HG03025 (cell line): Measurements from ENCODE around the gene MIA2.
A peak's percentile ranks its signal among the peaks of the same experiment; 100 is the strongest.
"Not testable (repeated sequence)": the region's sequence is repeated elsewhere in the genome, so short reads cannot be mapped to it uniquely, and the experiment has no call there.

ENCODE experiments used
- ATAC-seq: cut with Tn5 transposase; IDR thresholded peaks from one replicate; pipeline ENCODE4 v1.9.1; 2021; ENCODE audit warnings: mild to moderate bottlenecking, moderate library complexity; ENCODE audit not compliant: unreplicated experiment, low FRiP score

Gene MIA2

DNA sequence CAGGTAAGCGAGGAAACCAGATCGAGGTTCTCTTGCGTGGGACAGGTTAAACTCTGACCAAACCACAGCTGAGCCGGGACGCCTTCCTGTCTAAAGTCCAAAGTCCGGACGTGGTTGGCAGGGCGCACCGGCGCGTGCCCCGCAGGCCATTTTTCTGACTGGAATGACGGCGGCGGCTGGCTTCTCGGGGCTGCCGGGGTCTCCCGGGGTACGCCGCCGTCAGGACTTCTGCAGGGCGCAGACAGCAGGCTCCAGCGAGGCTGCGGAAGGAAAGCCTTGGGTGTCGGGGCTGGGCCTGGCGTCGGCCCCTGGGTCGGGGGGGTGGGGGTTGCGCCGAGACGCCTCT lies 32.8 kb downstream of the MIA2 start:
- ATAC-seq: peak; percentile 45

DNA sequence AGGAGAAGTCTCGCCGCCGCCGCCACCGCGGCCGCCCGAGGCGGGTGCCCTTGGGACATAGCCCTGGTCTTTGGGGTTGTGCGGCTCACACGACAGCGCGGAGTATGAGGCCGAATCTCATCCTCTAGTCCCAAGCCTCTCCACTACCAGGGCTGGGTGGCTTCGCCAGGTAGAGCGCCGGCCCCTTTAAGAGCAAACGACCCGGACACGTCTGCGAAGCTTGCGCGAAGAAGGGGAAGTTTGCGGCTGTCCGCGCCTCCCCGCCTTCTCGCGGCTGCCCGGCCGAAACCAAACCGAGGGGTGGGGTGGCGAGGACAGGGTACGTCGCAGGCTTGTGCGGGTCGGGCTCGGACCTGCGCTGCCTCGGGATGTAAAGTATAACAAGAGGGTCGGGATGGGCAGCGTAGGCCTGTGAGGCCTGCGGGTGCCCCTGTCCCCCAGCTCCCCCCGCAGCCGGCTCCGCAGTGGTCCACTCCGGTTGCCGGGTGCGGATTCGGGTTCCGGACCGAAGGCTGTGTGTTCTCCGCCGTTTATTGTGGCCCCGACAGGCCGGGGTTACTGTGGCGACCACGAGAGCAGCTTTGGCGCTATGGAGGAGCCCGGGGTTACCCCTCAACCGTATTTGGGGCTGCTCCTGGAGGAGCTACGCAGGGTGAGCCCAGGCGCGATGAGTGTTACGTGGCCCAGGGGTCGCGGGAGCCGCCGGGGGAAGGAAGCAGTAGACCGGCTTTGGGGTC lies 33.3 kb downstream of the MIA2 start:
- ATAC-seq: peak; percentile 90

DNA sequence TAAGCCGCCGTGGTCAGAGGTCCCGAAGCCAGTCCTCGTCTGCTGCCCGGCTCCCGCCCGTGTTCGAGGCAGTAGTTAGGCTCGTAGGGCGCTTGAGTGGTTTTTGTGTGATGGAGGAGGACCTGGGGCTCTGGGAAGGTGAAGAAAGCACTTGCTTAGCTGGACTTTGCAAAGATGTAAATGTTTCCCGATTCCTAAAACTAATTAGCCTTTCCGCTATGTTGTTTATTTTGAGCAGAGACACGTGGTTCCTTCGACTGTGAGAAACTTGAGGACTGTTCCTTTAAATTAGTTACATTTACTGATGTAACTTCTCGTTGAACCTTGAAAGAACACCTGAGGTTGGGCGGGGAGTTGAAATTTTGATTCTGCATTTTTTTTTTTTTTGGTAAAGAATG lies 33.9 kb downstream of the MIA2 start:
- ATAC-seq: peak; percentile 6

- no peak for ATAC-seq
Observed at GRCh38 chr14:39268393-39268792, 34.7 kb downstream of the MIA2 start.

GRCh38 chr14:39272918-39273317 lies 39.2 kb downstream of the MIA2 start:
- no peak for ATAC-seq

- no peak for ATAC-seq
Observed at GRCh38 chr14:39275395-39275794, 41.7 kb downstream of the MIA2 start.

GRCh38 chr14:39276005-39276404 lies 42.3 kb downstream of the MIA2 start:
- ATAC-seq: no peak

- ATAC-seq: no peak
Observed at GRCh38 chr14:39276579-39277114, 42.9 kb downstream of the MIA2 start.

DNA sequence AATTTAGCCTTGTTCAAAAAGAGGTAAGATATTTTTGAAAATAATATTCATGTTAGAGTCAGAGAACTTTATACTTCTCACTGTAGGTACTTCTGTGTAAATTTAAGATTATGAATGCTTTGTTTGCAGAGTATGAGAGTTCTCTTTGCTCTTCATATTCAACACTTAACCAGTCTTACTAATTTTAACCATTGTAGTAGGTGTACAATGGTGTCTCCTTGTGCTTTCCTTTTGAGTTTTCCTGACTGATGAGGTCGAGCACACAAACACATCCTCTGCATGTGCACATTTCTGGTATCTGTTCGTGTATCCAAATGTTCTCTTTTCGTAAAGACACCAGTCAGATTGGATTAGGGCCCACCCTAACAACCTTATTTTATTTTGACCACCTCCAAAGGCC lies 45.8 kb downstream of the MIA2 start:
- no peak for ATAC-seq

GRCh38 chr14:39280678-39281077 lies 47.0 kb downstream of the MIA2 start:
- not testable (repeated sequence) for ATAC-seq

DNA sequence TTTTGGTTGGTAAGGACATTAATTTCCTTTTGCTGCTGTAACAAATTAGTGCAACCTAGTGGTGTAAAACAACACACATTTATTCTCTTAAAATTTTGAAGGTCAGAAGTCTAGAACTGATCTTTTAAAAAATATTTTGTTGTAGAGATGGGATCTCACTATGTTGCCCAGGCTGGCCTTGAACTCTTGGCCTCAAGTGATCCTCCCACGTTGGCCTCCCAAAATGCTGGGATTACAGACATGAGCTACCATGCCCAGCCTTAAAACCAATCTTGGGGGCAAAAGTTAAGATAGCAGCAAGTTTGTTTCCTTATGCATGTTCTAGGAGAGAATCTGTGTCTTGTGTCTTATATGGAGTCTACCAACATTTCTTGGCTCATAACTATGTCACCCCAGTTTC lies 55.8 kb downstream of the MIA2 start:
- ATAC-seq: no peak

DNA sequence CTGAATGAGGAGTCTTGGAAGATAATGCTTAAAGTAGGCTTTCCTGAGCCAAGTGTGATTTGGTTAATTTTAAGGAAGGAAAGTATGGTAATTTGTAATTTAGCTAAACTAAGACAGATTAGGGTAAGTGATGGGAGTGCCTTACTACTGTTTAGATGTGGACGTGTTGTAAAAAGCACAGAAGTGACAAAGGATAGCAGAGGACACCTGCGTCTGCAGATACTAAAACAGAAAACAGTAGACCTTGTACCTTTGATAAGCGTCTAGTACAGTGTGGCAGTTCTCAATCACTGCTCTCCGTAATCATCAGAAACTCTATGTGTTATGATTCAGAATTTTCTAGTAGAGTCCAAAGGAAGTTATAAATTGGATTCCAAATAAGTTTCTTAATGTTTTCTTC lies 58.0 kb downstream of the MIA2 start:
- no peak for ATAC-seq

GRCh38 chr14:39293629-39294028 lies 59.9 kb downstream of the MIA2 start:
- ATAC-seq: no peak

DNA sequence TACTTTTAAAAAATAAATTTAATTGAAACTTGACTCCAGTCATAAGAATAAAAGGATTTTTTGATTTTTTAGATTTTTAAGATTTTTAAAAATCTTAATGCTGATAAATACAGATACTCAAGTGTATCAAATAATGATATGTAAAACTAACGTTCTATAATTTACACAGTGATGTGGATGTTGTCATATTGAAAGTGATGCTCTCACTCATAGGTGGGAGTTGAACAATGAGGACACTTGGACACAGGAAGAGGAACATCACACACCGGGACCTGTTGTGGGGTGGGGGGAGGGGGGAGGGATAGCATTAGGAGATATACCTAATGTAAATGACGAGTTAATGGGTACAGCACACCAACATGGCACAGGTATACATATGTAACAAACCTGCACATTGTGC lies 66.7 kb downstream of the MIA2 start:
- not testable (repeated sequence) for ATAC-seq

DNA sequence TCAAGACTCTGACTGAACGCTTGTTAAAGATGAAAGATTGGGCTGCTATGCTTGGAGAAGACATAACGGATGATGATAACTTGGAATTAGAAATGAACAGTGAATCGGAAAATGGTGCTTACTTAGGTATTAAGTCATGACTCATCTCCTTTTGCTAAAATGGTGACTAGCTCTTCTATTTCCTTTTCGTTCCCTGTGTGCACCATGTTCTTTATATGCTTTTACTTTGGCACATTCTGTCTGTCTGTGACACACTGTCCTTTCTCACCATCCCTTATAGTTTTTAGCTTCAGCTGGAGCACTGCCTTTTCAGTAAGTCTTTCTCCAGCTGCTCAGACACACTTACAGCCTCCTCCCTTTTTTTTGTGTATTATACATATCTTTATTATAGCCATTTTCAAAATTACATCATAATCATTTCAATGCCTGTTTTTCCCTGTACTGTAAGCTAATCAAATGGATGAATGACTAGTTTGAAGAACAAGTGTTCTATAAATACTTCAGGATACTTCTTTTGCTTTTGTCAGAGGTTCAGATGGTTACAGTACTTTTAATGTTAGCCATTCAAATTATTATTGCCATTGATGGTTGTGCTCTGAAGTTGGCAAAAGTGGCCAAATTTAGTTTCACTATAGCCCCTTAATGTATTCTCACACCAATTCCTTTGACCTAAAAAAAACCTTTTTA lies 68.6 kb downstream of the MIA2 start:
- no peak for ATAC-seq

DNA sequence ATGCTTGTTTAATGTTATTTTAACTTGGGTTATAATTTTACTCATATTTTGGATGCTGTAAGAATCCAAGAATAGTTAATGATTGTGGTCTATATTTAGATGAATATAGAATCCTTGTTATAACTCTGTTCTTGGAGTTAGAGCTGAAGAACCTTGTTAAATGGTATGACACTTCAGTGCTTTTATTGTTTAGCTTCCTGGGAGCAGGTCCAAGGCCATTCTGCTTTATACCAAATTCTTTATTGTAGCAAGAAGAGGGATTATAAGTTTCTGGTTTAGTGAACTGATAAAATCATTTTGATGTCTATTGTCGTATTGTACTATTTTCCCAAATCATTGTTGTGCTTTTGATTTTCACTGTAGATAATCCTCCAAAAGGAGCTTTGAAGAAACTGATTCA lies 69.4 kb downstream of the MIA2 start:
- no peak for ATAC-seq

DNA sequence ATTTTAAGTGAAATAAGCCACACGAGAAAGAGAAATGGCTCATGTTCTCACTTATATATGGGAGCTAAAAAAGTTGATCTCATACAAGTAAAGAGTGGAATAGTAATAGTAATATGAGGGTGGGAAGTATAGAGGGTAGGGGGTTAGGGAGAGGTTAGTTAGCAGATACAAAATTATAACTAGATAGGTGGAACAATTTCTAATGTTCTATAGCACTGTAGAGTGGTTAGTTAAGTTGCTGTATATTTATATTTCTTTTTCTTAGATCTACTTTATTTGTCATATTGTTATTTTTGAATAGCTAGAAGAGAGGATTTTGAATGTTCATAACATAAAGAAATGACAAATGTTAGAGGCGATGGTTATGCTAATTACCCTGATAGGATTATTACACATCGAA lies 74.1 kb downstream of the MIA2 start:
- no peak for ATAC-seq

DNA sequence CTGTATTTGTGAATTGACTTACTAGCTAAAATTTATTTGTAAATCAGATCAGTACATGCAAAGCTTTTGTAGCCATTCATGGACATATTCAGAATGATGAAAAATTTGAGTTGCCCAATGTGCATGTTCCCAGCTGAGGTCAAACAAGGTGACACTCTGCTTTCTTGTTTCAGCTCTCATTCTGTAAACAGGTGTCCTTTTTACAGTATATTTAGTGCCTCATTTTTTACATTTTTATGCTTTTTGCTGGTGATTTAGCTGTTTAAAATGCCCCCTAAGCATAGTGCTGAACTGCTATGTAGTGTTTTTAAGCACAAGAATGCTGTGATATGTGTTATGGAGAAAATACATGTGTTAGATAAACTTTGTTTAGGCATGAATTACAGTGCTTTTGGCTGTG lies 76.3 kb downstream of the MIA2 start:
- no peak for ATAC-seq

GRCh38 chr14:39315859-39316444 lies 82.2 kb downstream of the MIA2 start:
- no peak for ATAC-seq

DNA sequence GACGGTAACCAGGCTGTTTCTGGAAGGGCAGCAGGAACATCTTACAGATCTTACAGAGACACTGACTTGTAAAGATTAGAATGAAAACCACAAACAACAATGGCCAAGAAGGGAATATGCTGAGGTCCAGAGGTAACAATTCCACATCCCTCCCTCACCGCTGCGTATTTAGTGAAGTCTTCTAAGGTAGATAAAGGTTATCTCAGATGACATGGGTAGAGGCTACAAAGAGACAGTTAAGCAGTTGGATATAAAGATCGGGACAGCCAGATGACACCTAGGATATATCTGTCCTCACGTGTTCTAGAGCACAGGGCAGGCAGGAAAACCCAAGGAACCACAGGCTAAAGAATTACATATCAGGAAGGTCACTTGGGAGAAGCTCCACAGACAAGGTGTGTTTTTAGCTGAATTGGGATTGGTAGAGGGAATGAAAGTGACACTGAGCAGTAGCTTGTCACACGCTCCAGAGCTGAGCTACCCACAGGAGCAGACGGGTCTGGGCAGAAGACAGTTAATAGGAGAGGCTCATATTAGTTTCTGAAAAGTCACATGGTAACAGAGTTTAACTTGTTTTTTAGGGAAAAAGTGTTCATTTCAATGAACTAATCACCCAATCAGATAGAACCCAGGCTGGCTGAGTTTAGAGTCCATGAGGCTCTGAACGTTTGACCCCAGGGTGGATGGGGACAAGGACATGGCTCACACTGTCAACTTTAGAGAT lies 83.3 kb downstream of the MIA2 start:
- ATAC-seq: no peak

DNA sequence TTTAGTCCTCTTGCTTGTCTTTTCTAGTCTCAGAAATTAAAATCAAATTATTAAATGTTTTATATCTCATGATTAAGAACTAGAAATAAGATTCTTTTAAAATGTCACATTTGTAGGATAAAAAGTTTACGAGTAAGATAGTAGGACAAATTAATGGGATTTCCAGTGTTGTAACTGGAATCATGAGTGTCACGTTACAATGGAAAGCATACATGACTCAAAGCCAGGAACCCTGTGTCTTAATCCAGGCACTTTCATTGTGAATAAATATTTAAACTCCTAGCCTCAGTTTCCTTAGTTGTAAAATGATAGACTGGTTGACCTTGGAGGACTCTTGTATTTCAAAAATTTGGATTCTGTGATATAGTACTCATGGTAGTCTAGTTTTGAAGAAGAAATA lies 84.9 kb downstream of the MIA2 start:
- no peak for ATAC-seq
